Heart right ventricle (tissue), 16 donors: ENCODE measurements around the gene STAG1. TPM values are rescaled to one million over a fixed set of nuclear protein-coding genes. Genes with fewer than 3 reads are reported as not detected.
"Not testable (repeated sequence)": the region's sequence is repeated elsewhere in the genome, so short reads cannot be mapped to it uniquely, and the experiment has no call there.

Source experiments
- ATAC-seq, 8 donors: fragments of 200-7000 bp; cut with Tn5 transposase; one replicate each; pipeline ENCODE4 v1.9.1; 2020; ENCODE audit warnings: mild to moderate bottlenecking in 8 of 8, moderate library complexity in 8 of 8, moderate number of reproducible peaks in 1 of 8
- DNase-seq, 2 donors: peaks; one replicate each; pipeline ENCODE4 v3.0.0-alpha.2; 2020
- H3K27ac ChIP-seq, 10 donors: fragments of 200-600 bp; sonication (generic) in 2 of 10; one replicate each; pipeline versions ENCODE4 v1.5.0 to v1.8.0; 2020 to 2022; ENCODE audit warnings: mild to moderate bottlenecking in 3 of 10
- H3K27me3 ChIP-seq, 7 donors: fragments of 200-600 bp; one replicate each; pipeline ENCODE4 v1.8.0; 2021 to 2022; ENCODE audit warnings: mild to moderate bottlenecking in 2 of 7
- H3K36me3 ChIP-seq, 9 donors: fragments of 200-600 bp; sonication (generic) in 1 of 9; one replicate each; pipeline versions ENCODE4 v1.5.0 to v1.8.0; 2020 to 2022; ENCODE audit warnings: mild to moderate bottlenecking in 2 of 9
- H3K4me1 ChIP-seq, 9 donors: fragments of 200-600 bp; sonication (generic) in 1 of 9; one replicate each; pipeline versions ENCODE4 v1.5.0 to v1.8.0; 2020 to 2022; ENCODE audit warnings: mild to moderate bottlenecking in 4 of 9
- H3K4me3 ChIP-seq, 10 donors: fragments of 200-600 bp; sonication (generic) in 2 of 10; one replicate each; pipeline versions ENCODE4 v1.5.0 to v1.8.0; 2020 to 2022; ENCODE audit warnings: mild to moderate bottlenecking in 7 of 10, moderate library complexity in 2 of 10
- H3K9me3 ChIP-seq, 11 donors: fragments of 200-600 bp in 10 of 11; sonication (generic) in 2 of 11; one replicate each; pipeline versions ENCODE4 v1.5.0 to v1.8.0; 2013 to 2022; ENCODE audit warnings: mild to moderate bottlenecking in 2 of 11, control low read depth in 1 of 11, moderate library complexity in 1 of 11
- CTCF ChIP-seq, 9 donors: fragments of 200-600 bp; sonication (generic) in 2 of 9; IDR thresholded peaks; one replicate each; pipeline versions ENCODE4 v1.5.0 to v1.8.0; 2021 to 2022; ENCODE audit warnings: antibody characterized with exemption in 9 of 9, mild to moderate bottlenecking in 5 of 9, moderate library complexity in 1 of 9
- WGBS, 2 donors: extraction: QIAGEN DNeasy Blood & Tissue Kit; methylation state at CpG; one replicate each; pipeline ENCODE4 v1.1.7; 2013; ENCODE audit warnings: inconsistent platforms in 1 of 2; 5-methylcytosine and 5-hydroxymethylcytosine counted together
- intact Hi-C, 10 donors: fragments of 100-400 bp; cut with DNase I; formaldehyde crosslinking; loops; one replicate each; pipeline versions ENCODE4 v1.11.1 to v1.14.2; 2022
- polyA plus RNA-seq, 2 donors: library from polyadenylated mRNA; stranded (reverse); fragments of 200-250 nt; gene quantifications; one replicate each; pipeline ENCODE4 v1.2.3, GENCODE V29; 2013
- total RNA-seq, 10 donors: library from RNA; stranded (reverse); fragmentation: NEBNext Ultra II Directional in 3 of 10; extraction: Animal tissue kit (Norgen Biotek cat#: 25700) in 3 of 10; gene quantifications; one replicate each; pipeline versions ENCODE4 v1.2.1 to v1.2.4, GENCODE V29; 2021 to 2023
- donor health status: Arrhythmogenic right ventricular cardiomyopathy.
- donor health status: ischemic (EF 13 %, LVEDD 7.1; RV severe dilation, severe dysfunction).
- donor health status: healthy with polysubstance abuse.
- donor health status: DM: no; HTN: yes; CAD: no.
- donor health status: DM: no; HTN: no; CAD: no.
- donor health status: ischemic (EF 25% LVEDD 6.9; RV normal size, moderate dysfunction).
- donor health status: ischemic (EF 25% LVEDD 5.7; RV mildly dilated, moderate dysfunction).
- donor health status: healthy.
- donor health status: DM: yes; HTN: yes; CAD: no.
- donor health status: Ischemic cardiomyopathy.
- donor health status: ischemic (EF 35%, LVEDD 5.7; RV mildly dilated, moderate dysfunction).
- donor health status: nonischemic (EF 11% LVEDD 7.7; RV severe dilation, severe dysfunction).
- donor health status: DM: yes; HTN: yes; CAD: no.
- donor health status: PGD.
- donor health status: ischemic (EF 29% LVEDD 5.4; RV normal size, mild dysfunction).
- donor health status: nonischemic (EF 23%, LVEDD 6.1; RV moderate dilation, normal function).

The STAG1 gene
- total and polyA plus RNA-seq, 12 donors = 8.0 to 27.6 (median 19.6) TPM

DNA sequence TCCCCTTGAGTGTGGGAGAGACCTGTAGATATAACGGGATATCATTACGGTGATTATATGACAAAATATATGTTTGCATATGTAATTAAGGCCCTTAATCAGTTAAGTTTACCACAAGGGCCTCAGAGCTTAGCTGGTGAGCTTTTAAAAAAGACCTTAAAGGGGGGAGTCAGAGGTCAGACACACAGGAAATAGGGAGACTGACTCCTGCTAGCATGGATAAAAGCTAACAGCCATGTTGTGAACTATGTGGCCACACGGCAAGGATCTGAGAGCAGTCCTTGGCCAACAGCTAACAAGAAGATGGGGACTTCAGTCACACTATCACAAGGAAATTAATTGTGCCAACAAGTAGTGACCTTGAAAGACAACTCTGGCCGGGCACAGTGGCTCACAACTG is 3.1 kb downstream of the STAG1 start:
- Histone ChIP-seq H3K9me3 (peaks cover 0 to 5% (median under 1%) of the 10 kb centered on the region in 11 donors), H3K4me3 (no peak overlapping the region), H3K27me3 (no peaks in the 10 kb centered on the region), H3K36me3 (peaks cover 0 to 2% (median 0%) of the 10 kb centered on the region in 9 donors), H3K4me1 (peaks cover 4 to 46% (median 35%) of the 10 kb centered on the region in 9 donors), H3K27ac (peak overlapping the region in 6 of 10 donors; percentile 7 to 43 (median 20))
- no peak for DNase-seq
- no peak for ATAC-seq
- intact Hi-C loops = loop anchor here in 2 of 10 donors (5.0 to 10.0 kb wide), 2 partner anchors 364 to 442 kb away; no protein-coding TSS in a partner anchor
- TF ChIP-seq CTCF (IDR thresholded peaks at IDR 0.05) = no peak
- WGBS, 2 donors = 62 to 64% methylated on average over 4 of the region's 4 CpGs

DNA sequence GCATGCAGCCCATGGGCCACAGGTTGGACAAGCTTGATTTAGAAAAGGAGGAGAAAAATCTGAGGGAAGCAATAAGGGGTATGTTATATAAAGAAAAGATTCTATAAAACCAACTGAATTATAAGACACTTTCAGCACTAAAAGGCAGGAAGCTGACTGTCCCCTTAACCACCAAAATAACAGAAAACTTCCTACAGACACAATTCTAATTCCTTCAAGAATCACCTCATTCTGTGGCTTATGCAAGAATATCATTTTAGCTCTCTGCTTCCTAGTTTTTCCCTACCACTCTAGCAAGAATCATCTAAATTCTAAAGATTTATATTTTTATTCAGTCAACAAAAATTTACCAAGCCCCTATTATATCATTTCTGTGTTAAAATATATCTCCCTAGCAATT is 6.3 kb downstream of the STAG1 start:
- DNase-seq = no peak
- no peak for TF ChIP-seq CTCF (IDR thresholded peaks at IDR 0.05)
- intact Hi-C loops = loop anchor here in 2 of 10 donors (5.0 to 10.0 kb wide), 2 partner anchors 361 to 439 kb away; no protein-coding TSS in a partner anchor
- peak overlapping the region in 1 of 10 donors; percentile 3 for H3K27ac ChIP-seq
- H3K4me3 ChIP-seq = no peak overlapping the region
- peaks cover 0 to 6% (median 0%) of the 10 kb centered on the region in 9 donors for H3K36me3 ChIP-seq
- no peaks in the 10 kb centered on the region for H3K27me3 ChIP-seq
- peaks cover 4 to 39% (median 24%) of the 10 kb centered on the region in 9 donors for H3K4me1 ChIP-seq
- H3K9me3 ChIP-seq = peaks cover 0 to 24% (median 14%) of the 10 kb centered on the region in 11 donors
- no peak for ATAC-seq

- intact Hi-C loops = loop anchor here in 1 of 10 donors (10.0 kb wide), 1 partner anchor 356 kb away; no protein-coding TSS in a partner anchor
- no peak overlapping the region for H3K4me3 ChIP-seq
- ATAC-seq (no peak), DNase-seq (no peak)
- peaks cover 0 to 10% (median 0%) of the 10 kb centered on the region in 9 donors for H3K36me3 ChIP-seq
- peaks cover 0 to 18% (median 9%) of the 10 kb centered on the region in 9 donors for H3K4me1 ChIP-seq
- no peaks in the 10 kb centered on the region for H3K27me3 ChIP-seq
- WGBS, 2 donors = 81 to 89% methylated on average over 2 of the region's 2 CpGs
- H3K27ac ChIP-seq = no peak overlapping the region
- peaks cover 0 to 24% (median 14%) of the 10 kb centered on the region in 11 donors for H3K9me3 ChIP-seq
- no peak for TF ChIP-seq CTCF (IDR thresholded peaks at IDR 0.05)
These were observed 11.1 kb downstream of the STAG1 start for GRCh38 chr3:136741063-136741462.

DNA sequence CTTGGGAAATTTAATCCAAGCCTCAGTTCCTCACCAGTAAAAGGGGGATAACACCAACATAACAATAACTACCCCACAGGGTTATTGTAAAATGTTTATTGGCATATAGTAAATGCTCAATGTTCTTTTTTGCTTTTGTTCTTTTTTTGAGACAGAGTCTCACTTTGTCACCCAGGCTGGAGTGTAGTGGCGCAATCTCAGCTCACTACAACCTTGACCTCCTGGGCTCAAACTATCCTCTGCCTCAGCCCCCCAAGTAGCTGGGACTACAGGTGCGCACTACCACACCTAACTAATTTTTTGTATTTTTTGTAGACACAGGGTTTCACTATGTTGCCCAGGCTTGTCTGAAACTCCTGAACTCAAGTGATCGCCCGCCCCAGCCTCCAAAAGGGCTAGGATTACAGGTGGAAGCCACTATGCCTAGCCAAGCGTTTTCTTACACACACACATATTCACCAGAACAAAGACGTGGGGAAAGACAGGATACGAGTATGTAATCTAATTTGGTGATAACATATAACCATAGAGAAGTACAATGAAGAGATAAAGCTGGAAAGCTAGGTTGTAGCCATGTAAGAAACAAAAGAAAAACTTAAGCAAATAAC is 11.7 kb downstream of the STAG1 start:
- H3K36me3 ChIP-seq = peaks cover 0 to 10% (median 0%) of the 10 kb centered on the region in 9 donors
- ATAC-seq = no peak
- H3K27ac ChIP-seq = no peak overlapping the region
- 82 to 83% methylated on average over 7 of the region's 7 CpGs for WGBS, 2 donors
- no peaks in the 10 kb centered on the region for H3K27me3 ChIP-seq
- H3K9me3 ChIP-seq = peaks cover 0 to 24% (median 14%) of the 10 kb centered on the region in 11 donors
- H3K4me1 ChIP-seq = peaks cover 0 to 17% (median 9%) of the 10 kb centered on the region in 9 donors
- no peak for DNase-seq
- no peak for TF ChIP-seq CTCF (IDR thresholded peaks at IDR 0.05)
- intact Hi-C loops = loop anchor here in 1 of 10 donors (10.0 kb wide), 1 partner anchor 356 kb away; no protein-coding TSS in a partner anchor
- H3K4me3 ChIP-seq = no peak overlapping the region

- Histone ChIP-seq H3K36me3 (peaks cover 0 to 10% (median 0%) of the 10 kb centered on the region in 9 donors), H3K4me1 (peaks cover 0 to 35% (median 23%) of the 10 kb centered on the region in 9 donors)
- H3K27me3 ChIP-seq, ATAC-seq, H3K4me3 ChIP-seq, intact Hi-C loops, H3K9me3 ChIP-seq, H3K27ac ChIP-seq, DNase-seq: not testable (repeated sequence)
- 90 to 91% methylated on average over 8 of the region's 8 CpGs for WGBS, 2 donors
These were observed 15.2 kb downstream of the STAG1 start for GRCh38 chr3:136736950-136737349.
